ENCODE measurements around the gene TMEM205.

Gene TMEM205

DNA sequence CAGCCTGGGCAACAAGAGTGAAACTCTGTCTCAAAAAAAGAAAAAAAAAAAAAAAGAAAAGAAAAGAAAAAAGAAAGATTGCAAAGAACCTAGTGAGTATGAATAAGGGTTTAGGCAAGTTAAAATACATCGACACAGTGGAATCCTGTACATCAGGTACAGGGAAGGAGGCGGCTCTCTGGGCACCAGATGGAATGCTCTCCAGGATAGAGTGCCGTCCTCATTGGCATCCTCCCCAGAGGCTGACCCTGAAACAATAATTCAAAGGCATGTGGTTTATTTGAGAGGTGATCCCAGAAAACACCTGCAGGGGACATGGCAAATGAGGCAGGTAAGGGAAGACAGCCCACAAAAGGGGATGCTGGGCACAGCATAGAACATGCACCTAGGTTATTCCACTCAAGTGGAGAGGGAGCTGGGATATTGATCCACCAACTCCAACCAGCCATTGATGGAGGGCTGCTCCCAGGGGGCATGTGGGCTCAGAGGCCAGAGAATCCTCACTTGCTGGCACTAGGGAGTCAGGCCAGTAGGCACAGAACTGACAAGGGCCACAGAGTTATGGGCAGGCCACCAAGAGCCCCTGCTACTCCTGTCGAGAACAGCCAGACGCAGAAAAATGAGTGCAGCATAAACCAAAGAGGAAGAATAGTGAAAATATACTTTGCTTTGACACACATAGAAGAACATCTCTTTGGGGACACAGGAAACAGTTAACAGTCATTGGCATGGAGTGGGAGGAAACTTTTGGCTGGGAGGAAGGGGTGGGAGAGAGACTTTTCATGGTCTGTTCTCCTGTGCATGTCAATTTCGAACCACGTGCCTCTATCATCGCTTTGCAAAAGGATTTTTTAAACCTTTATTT is 45.9 kb downstream of the TMEM205 start:
- no peak for DNase-seq (ENCODE audit: low read depth in 2 of 2)

GRCh38 chr19:11296264-11296663 is 49.8 kb downstream of the TMEM205 start:
- DNase-seq (ENCODE audit: low read depth in 2 of 2) = no peak

- no peak for DNase-seq (ENCODE audit: low read depth in 2 of 2)
Measured at GRCh38 chr19:11295665-11296245, 50.3 kb downstream of the TMEM205 start, which contains the start of gene TSPAN16. Gene TSPAN16 (plus strand): TSS chr19:11296160. CDS start chr19:11296298, 138 bp downstream.

DNA sequence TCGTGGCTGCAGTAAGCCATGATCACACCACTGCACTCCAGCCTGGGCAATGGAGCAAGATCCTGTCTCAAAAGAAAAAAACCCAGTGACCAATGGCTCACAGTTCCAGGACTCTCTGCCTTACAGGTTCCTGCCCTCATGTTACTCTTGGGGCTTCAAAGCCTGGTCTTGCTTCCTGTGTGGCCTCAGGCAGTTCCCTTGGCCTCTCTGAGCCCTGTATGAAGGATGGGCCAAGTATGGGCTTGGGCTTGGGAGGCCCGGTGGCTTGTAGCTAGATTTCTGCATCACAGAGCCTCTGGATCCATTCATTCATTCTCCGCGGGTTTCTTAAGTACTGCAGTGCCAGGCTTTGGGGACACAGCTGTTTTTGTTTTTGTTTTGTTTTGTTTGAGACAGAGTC is 50.9 kb downstream of the TMEM205 start:
- no peak for DNase-seq (ENCODE audit: low read depth in 2 of 2)

GRCh38 chr19:11293433-11294389 is 52.4 kb downstream of the TMEM205 start:
- DNase-seq (ENCODE audit: low read depth in 2 of 2) = peak; percentile 64 to 82
